Large intestine (tissue), 3 donors: ENCODE data around the gene TSPAN18. TPM values are rescaled to one million over a fixed set of nuclear protein-coding genes. Genes with fewer than 3 reads are reported as not detected.
A peak's percentile ranks its signal among the peaks of the same experiment; 100 is the strongest.

Experiments
- DNase-seq, 2 donors: peaks; one replicate each; pipeline versions ENCODE4 v3.0.0 to v3.0.0-alpha.2; 2013
- H3K27ac ChIP-seq: one replicate; pipeline ENCODE4 v1.5.1; 2013; ENCODE audit warnings: low read length
- H3K27me3 ChIP-seq: 2 replicates; pipeline ENCODE4 v1.6.1; 2013; ENCODE audit warnings: low read length; ENCODE audit not compliant: control insufficient read depth, insufficient read depth
- H3K36me3 ChIP-seq: 2 replicates; pipeline ENCODE4 v1.6.1; 2013; ENCODE audit warnings: low read length; ENCODE audit not compliant: control insufficient read depth, insufficient read depth
- H3K4me1 ChIP-seq: one replicate; pipeline ENCODE4 v1.6.1; 2013; ENCODE audit warnings: low read length; ENCODE audit not compliant: control insufficient read depth, insufficient read depth
- H3K4me3 ChIP-seq: one replicate; pipeline ENCODE4 v1.5.1; 2013; ENCODE audit warnings: low read length
- H3K9me3 ChIP-seq: one replicate; pipeline ENCODE4 v1.6.1; 2013; ENCODE audit warnings: mild to moderate bottlenecking, low read depth, low read length, moderate library complexity; ENCODE audit not compliant: control insufficient read depth
- WGBS: methylation state at CpG from one replicate; pipeline ENCODE4 v1.1.5; 2013; ENCODE audit warnings: low lambda C conversion rate; ENCODE audit not compliant: insufficient coverage; 5-methylcytosine and 5-hydroxymethylcytosine counted together
- polyA plus RNA-seq: library from polyadenylated mRNA; unstranded; fragments of 120-200 nt; gene quantifications from one replicate; pipeline ENCODE4 v1.2.1, GENCODE V29; 2013

Gene TSPAN18
- polyA plus RNA-seq, 1 donor = 59.1 TPM

- Histone ChIP-seq H3K36me3 (peaks cover 11% of the 10 kb centered on the region), H3K4me3 (no peak overlapping the region), H3K4me1 (peaks cover 10% of the 10 kb centered on the region), H3K27me3 (no peaks in the 10 kb centered on the region), H3K27ac (no peak overlapping the region), H3K9me3 (no peaks in the 10 kb centered on the region)
- no peak for DNase-seq
Measured at GRCh38 chr11:44855493-44855849, 128.7 kb downstream of the TSPAN18 start.

DNA sequence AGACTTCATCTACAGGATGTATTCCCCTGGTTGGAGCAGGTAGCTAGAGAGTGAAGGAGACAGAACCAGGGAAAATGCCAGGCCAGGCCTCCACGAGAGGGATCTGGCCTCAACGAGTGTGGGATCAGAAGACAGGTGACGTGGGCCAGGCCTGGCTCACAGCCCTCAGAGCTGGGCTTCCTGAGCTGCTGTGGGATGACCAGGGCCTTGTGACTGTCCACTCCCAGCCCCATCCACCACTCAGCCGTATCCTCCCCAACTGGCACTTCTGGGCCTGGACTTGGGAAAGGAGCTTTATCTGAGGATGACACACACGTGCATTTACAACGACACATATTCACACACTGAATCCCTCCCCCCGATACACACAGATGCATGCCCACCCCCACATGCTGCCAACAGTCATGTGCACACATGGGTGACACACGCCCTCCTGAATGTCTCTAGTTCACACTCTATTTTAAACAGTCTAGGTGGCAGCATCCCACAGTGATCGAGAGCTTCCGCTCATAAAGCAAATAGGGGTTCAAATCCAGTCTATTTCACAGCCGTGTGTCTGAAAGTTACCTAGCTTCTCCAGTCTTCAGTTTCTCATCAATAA, 130.8 kb downstream of the TSPAN18 start:
- Histone ChIP-seq H3K27me3 (no peaks in the 10 kb centered on the region), H3K9me3 (no peaks in the 10 kb centered on the region), H3K4me3 (no peak overlapping the region), H3K36me3 (peaks cover 17% of the 10 kb centered on the region), H3K27ac (no peak overlapping the region), H3K4me1 (peaks cover 15% of the 10 kb centered on the region)
- no peak for DNase-seq
- WGBS = no CpG with 5 or more reads among the region's 11 CpGs

- H3K27me3 ChIP-seq = no peaks in the 10 kb centered on the region
- no peak overlapping the region for H3K27ac ChIP-seq
- H3K9me3 ChIP-seq = no peaks in the 10 kb centered on the region
- H3K4me1 ChIP-seq = peaks cover 9% of the 10 kb centered on the region
- no peak for DNase-seq
- H3K4me3 ChIP-seq = no peak overlapping the region
- H3K36me3 ChIP-seq = peaks cover 17% of the 10 kb centered on the region
- WGBS = 57% methylated on average over 1 of the region's 14 CpGs
Measured at GRCh38 chr11:44858796-44859527, 132.2 kb downstream of the TSPAN18 start.

- no peak for DNase-seq
- Histone ChIP-seq H3K36me3 (peaks cover 17% of the 10 kb centered on the region), H3K4me1 (peaks cover 5% of the 10 kb centered on the region), H3K27me3 (no peaks in the 10 kb centered on the region), H3K4me3 (no peak overlapping the region), H3K9me3 (no peaks in the 10 kb centered on the region), H3K27ac (no peak overlapping the region)
- WGBS = no CpG with 5 or more reads among the region's 5 CpGs
Measured at GRCh38 chr11:44859528-44859925, 132.8 kb downstream of the TSPAN18 start.

DNA sequence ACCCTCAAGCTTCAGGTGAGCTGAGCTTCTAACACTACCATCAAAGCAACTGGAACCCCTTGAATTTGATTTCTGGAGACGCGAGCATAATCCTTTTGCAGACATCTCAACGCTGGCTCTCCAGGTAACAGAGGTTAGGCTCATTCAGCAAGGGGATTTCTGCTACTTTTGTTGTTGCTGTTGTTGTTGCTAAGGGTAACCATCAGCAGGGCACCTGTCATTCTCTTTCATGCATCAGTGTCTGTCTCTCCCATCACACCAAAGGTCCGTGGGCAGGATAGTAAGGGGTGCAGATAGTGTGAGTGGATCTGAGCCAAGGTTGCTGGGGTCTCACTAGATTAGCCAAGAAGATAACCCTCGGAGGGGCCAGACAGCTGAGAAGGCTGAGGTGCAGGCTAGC, 133.6 kb downstream of the TSPAN18 start:
- Histone ChIP-seq H3K9me3 (no peaks in the 10 kb centered on the region), H3K4me1 (peaks cover 5% of the 10 kb centered on the region), H3K4me3 (no peak overlapping the region), H3K27ac (no peak overlapping the region), H3K27me3 (no peaks in the 10 kb centered on the region), H3K36me3 (peaks cover 17% of the 10 kb centered on the region)
- WGBS = no CpG with 5 or more reads among the region's 5 CpGs
- no peak for DNase-seq

DNA sequence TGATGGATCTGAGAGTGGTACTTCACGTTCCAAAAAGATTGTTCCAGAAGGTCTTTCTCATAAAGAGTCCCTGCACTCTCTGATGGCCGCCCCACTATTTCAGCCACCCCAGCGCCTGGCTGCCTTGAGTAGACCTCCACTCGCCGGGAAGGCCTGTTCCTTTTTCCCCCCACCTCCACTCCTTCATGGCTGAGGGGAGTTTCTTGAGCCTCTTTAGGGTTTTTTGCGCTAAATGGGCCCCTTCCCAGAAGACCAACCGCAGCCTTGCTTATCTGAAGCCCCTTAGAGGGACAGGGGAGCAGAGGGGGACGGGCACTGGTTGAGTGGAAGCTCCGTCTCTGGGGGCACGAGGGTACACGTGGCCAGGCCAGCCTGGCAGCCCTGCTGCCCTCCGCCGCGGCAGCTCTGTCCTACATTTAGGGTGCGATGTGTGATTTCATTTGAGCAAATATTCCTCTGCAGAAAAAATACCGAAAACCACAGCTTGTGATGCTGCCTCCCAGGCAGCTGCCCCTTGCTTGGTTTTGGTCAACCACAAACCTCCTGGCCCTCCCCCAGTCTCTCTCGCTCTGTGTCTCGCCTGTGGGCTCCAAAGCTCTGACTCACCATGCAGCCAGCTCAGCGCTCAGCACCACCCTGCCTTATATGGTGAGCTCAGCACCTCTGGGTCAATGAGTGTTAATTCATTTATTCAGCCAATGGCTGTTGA, 135.2 kb downstream of the TSPAN18 start:
- Histone ChIP-seq H3K9me3 (no peaks in the 10 kb centered on the region), H3K36me3 (peaks cover 17% of the 10 kb centered on the region), H3K27me3 (no peaks in the 10 kb centered on the region), H3K4me3 (no peak overlapping the region), H3K4me1 (peaks cover 5% of the 10 kb centered on the region), H3K27ac (peak overlapping the region; percentile 64)
- WGBS = no CpG with 5 or more reads among the region's 19 CpGs
- DNase-seq = peak in 1 of 2 donors; percentile 64

DNA sequence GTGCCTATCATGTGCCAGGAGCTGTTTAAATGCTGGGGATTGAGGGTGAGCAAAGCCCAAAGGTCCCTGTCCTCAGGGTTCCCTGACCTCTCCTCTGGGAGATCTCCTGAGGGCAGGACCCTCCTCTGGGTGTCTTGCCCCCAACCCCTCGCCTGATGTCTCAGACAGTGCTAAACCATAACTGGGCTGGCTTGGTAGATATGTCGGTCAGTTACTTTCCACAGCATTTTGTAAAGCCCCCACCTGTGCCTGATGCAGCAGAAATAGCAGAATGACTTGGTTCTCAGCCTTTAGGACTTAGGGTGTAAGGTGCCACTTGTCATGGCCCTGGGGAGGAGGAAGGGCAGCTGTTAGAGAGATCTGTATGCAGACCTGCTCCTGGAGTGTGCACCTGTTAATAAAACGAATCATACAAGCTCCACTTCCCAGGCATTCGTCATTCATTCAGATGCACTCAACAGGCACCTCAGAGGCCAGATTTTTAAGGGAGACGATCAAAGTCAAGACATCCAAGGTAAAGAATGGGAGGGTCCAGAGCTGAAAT, 135.9 kb downstream of the TSPAN18 start:
- Histone ChIP-seq H3K27ac (peak overlapping the region; percentile 35), H3K4me1 (peaks cover 5% of the 10 kb centered on the region), H3K4me3 (no peak overlapping the region), H3K9me3 (no peaks in the 10 kb centered on the region), H3K36me3 (peaks cover 14% of the 10 kb centered on the region), H3K27me3 (no peaks in the 10 kb centered on the region)
- DNase-seq = no peak
- WGBS = no CpG with 5 or more reads among the region's 5 CpGs

GRCh38 chr11:44863231-44863630, 136.5 kb downstream of the TSPAN18 start:
- no CpG with 5 or more reads among the region's 6 CpGs for WGBS
- Histone ChIP-seq H3K4me1 (peaks cover 5% of the 10 kb centered on the region), H3K4me3 (no peak overlapping the region), H3K27me3 (no peaks in the 10 kb centered on the region), H3K36me3 (peaks cover 12% of the 10 kb centered on the region), H3K27ac (no peak overlapping the region), H3K9me3 (no peaks in the 10 kb centered on the region)
- no peak for DNase-seq

DNA sequence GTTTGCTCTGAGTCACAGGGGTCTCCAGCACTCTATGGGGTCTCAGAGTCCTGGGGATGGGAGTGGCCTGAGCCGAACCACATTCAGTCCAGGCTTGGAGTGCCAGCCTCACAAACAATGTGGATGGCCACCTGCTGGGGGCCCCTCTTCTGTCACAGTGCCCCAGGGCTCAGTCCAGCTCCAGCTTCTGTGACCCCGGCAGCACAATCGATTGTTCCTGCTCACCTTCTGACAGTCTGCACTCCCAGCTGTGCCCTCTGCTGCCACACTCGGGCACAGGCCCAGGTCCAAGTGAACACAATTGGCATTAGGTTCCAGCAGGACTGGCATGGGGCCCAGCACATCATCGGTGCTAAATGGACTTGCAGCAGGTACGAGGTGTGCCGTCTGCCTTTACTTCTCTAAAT, 139.1 kb downstream of the TSPAN18 start:
- Histone ChIP-seq H3K9me3 (no peaks in the 10 kb centered on the region), H3K4me3 (no peak overlapping the region), H3K36me3 (peaks cover 2% of the 10 kb centered on the region), H3K27me3 (no peaks in the 10 kb centered on the region), H3K4me1 (peaks cover 5% of the 10 kb centered on the region), H3K27ac (no peak overlapping the region)
- DNase-seq = no peak
- no CpG with 5 or more reads among the region's 7 CpGs for whole genome bisulfite sequencing

GRCh38 chr11:44866286-44866685, 139.5 kb downstream of the TSPAN18 start:
- no peak for DNase-seq
- WGBS = no CpG with 5 or more reads among the region's 6 CpGs
- H3K36me3 ChIP-seq = no peaks in the 10 kb centered on the region
- H3K27ac ChIP-seq = no peak overlapping the region
- no peaks in the 10 kb centered on the region for H3K9me3 ChIP-seq
- peaks cover 5% of the 10 kb centered on the region for H3K4me1 ChIP-seq
- H3K4me3 ChIP-seq = no peak overlapping the region
- H3K27me3 ChIP-seq = no peaks in the 10 kb centered on the region
